ENCODE data around the gene CASK.

DNA sequence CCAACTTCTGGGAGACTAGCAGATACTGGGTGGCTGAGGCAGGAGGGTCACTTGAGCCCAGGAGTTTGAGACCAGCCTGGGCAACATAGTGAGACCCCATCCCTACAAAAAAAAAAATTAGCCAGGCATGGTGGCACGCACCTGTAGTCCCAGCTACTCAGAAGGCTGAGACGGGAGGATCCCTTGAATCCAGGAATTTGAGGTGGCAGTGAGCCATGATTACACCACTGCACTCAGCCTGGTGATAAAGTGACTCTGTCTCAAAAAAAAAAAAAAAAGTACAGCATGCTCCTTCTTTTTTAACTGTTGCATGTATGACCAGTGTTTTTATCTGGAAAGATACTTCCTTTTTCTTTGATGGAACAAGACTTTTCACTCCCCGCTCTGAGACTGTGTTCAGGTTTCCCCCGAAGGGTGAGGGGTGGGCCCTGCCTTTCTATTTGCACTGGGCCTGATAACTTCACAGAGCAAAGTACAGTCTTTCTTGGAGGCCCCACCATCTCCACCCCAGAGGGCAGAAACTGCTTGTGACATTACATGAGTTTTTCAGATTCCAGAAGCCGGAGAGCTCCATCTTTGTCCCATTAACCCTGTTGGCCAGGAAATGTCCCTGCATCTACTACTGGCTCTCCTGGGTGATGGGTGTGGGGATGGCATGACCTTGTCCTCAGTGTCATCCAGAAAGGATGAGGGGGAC is 441.1 kb downstream of the CASK start:
- TF ChIP-seq, protein P1, sequence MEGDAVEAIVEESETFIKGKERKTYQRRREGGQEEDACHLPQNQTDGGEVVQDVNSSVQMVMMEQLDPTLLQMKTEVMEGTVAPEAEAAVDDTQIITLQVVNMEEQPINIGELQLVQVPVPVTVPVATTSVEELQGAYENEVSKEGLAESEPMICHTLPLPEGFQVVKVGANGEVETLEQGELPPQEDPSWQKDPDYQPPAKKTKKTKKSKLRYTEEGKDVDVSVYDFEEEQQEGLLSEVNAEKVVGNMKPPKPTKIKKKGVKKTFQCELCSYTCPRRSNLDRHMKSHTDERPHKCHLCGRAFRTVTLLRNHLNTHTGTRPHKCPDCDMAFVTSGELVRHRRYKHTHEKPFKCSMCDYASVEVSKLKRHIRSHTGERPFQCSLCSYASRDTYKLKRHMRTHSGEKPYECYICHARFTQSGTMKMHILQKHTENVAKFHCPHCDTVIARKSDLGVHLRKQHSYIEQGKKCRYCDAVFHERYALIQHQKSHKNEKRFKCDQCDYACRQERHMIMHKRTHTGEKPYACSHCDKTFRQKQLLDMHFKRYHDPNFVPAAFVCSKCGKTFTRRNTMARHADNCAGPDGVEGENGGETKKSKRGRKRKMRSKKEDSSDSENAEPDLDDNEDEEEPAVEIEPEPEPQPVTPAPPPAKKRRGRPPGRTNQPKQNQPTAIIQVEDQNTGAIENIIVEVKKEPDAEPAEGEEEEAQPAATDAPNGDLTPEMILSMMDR (conservative IDR thresholded peaks at IDR 0.05; ENCODE audit: low read depth, low read length) = no peak
- no peak for TF ChIP-seq EZH2 (IDR thresholded peaks at IDR 0.05; ENCODE audit: borderline replicate concordance, low read depth, low read length, poor library complexity, severe bottlenecking)

Data from A673 (cell line).